Stimulated activated CD8-positive, alpha-beta memory T cell treated with anti-CD3 and anti-CD28 coated beads, Interleukin-15, amount 100 ng/mL, for 48 hours (primary cell): ENCODE measurements around the gene CYYR1.
"Not testable (repeated sequence)": the region's sequence is repeated elsewhere in the genome, so short reads cannot be mapped to it uniquely, and the experiment has no call there.

Experiments used
- DNase-seq, 2 donors: peaks; one replicate each; pipeline ENCODE4 v3.0.0-alpha.2; 2020; ENCODE audit warnings: low read depth in 2 of 2

The CYYR1 gene

DNA sequence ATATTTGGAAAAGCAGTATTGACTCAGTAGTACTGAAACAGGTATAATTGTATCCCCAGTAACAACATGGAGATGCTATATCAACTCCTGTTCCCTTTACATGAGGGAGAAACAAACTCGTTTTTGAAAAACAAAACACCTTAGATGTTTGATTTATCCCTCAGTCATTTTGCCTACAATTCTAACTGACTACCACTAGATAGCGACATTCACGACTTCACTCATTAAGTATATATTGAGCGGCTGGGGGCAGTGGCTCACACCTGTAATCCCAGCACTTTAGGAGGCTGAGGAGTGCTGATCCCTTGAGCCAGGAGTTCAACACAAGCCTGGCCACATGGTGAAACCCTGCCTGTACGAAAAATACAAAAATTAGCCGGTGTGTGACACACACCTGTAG lies 83.3 kb downstream of the CYYR1 start:
- no peak for DNase-seq

DNA sequence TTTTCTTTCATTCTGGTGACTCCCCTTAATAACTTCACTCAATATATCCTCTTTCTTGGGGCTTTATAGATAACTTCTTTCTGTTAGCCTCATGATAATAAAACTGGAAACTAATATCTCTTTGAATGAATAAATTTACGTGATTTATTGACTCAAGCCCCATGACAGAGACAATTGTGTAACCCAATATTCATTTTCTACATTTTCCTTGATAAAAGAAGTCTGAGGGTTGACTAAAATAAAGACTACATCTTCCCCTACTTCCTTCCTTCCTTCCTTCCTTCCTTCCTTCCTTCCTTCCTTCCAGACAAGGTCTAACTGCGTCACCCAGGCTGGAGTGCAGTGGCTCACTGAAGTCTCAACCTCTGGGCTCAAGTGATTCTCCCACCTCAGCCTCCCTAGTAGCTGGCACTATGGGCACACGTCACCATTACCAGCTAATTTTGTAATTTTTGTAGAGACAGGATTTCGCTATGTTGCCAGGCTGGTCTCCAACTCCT lies 85.1 kb downstream of the CYYR1 start:
- no peak for DNase-seq

DNA sequence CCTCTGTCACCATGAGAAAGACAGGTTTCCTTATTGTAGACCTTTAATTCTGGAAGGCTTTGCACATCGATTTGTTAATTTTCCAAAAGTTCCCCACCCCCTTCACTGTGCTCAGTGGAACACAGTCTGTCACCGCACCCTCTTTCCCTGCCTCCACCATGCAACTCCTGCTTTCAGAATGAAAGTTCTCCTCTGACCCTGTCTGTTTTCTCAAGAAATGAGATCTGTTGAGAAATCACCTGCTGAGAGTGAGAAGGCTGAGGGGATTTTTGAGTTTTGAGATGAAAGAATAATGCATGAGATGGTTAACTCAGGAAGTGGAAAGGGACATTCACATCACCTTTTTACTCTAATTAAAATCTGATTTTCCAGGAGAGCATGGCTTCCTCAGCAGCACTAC lies 99.6 kb downstream of the CYYR1 start:
- DNase-seq, result no peak

DNA sequence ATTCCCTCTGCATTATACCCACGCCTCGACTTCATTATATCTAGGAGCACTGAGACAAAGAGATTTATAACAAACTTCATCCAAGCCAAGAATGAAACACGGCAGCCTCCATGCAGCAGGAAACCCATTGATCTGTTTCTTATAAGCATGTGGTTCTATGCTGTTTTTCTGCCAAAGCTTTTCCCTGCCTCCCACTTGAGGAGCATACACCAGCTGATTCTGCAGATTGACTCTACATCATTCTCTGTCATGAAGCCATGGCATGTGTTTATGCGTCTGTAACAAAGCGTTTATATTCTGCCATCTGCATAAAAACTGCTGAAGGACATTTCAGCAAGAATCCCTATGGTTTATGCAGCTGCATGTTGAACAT lies 102.0 kb downstream of the CYYR1 start:
- no peak for DNase-seq

DNA sequence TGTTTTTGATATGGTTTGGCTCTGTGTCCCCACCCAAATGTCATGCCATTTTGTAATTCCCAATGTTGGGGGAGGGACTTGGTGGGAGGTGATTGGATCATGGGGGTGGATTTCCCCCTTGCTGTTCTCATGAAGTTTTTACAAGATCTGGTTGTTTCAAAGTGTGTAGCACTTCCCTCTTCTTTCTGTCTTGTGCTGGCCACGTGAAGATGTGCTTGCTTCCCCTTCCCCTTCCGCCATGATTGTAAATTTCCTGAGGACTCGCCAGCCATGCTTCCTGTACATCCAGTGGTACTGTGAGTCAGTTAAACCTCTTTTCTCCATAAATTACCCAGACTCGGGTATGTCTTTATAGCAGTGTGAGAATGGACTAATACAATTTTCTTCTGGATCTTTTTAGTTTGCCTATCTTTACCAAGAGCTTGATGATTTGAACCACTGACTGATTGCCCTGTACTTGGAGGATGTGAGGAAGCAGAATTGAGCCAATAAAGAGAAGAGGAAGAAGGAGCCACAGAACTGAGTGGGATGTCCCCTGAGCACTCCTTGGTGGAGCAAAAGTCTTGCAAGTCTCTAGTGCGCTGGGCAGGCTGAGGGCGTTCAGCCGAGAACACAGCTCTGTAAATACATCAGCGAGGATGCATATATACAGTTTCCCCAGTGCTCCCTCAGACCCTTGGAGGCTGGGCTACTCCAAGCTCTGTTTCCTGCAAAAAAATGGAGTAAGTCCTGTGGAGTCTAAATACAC lies 102.6 kb downstream of the CYYR1 start:
- DNase-seq, result no peak

DNA sequence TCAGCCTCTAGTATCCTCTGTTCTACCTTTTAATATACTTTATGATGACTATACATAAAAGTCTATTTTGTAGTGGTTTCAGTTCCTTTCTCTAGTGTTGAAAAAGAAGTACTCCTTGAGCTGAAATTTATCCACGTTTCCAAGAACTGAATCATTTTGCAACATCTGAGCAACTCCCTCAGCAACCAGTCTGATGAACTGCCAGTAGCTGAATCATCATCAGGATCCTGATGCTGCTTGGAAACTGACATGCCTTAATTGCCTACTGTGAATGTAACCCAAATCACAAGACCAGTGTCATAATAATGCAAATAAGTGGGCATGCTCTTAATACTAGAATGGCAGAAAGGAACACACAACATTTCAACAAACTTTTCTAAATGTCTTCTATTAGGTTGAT lies 103.3 kb downstream of the CYYR1 start:
- no peak for DNase-seq

DNA sequence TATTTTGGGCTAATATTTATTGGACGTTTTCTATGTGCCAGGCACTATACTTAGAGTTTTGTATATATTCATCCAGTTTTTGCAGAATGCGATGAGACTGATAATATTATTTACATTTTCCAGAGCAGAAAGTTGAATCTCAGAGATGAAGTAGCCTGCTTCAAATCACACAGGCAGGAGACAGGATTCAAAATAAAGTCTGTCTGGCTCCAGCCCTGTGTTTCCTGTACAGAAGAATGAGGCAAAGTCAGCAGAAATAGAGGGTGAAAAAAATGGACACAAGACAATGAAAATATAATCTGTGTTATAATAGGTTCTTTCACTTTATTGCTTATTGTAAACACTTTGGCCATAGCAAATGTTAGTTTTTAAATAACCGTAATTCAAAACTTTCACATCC lies 107.2 kb downstream of the CYYR1 start:
- no peak for DNase-seq

DNA sequence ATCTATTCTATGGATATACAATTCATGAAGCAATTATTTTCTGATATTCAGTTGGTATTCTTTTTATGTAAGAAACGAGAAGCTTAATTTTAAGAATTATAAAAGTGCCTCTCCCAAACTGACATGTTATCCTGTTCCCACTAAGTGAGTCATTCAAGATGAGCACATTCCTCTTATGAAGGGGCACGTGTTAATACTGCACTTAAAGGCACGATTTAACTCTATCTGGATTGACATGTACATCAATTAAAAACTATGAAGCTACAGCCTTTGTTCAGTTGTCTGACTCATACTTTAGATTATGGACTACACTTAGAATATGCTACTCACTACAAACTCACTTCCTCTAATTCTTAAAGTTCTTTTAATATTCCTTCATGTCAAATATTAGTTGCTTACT lies 111.6 kb downstream of the CYYR1 start:
- no peak for DNase-seq

DNA sequence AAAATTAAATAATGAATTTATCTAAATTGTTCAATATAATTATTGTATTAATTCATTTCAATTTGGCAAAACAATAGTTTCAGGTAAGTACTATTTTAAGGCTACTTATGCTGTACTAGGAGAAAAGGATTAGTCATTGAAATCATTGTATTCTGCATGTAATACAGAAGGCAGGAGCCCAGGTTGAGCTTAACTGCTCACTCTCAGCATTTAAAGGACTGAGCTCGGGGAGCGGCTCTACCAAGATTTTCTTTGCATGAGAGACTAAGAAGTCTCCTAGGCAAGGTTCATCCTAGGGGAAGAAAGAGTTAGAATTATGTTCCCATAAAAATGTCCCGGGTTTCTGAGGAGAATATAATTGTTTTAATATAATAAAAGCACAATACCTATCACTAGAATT lies 112.5 kb downstream of the CYYR1 start:
- no peak for DNase-seq

DNA sequence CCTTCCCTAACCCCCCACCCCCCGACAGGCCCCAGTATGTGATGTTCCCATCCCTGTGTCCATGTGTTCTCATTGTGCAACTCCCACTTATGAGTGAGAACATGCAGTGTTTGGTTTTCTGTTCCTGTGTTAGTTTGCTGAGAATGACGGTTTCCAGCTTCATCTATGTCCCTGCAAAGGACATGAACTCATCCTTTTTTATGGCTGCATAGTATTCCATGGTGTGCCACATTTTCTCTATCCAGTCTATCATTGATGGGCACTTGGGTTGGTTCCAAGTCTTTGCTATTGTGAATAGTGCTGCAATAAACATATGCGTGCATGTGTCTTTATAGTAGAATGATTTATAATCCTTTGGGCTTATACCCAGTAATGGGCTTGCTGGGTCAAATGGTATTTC lies 114.2 kb downstream of the CYYR1 start:
- not testable (repeated sequence) for DNase-seq

DNA sequence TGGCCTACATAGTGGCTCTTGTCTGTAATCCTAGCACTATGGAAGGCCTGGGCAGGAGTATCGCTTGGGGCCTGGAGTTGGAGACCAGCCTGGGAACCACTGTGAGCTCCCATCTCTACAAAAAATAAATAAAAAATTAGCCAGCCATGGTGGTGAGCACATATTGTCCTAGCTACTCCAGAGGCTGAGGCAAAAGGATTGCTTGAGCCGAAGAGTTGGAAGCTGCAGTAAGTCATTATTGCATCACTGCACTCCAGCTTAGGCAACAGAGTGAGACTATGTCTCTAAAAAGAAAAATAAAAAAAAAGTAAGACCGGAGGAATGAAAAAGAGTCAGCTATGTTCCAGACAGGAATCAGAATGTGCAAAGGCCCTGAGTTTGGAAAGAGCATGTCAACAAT lies 115.3 kb downstream of the CYYR1 start:
- no peak for DNase-seq

DNA sequence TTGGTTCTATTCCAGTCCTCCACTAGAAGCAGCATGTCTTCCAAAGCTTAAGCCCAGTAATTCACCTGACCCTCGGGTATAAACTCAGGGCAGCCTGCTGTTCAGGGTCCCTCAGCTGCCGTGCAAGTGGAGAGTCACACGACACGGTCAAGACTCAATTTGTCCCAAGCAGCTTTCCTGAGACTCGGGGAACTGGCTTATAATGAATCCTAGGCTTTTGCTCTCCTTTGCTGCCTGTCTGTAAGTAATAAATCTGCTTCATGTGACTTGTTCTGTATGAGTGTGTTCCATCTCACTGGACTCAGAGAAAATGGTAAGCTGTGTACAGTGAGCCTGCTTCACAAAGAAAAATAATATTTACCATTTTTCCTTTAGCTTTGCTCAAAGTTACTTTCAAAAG lies 119.8 kb downstream of the CYYR1 start:
- no peak for DNase-seq

DNA sequence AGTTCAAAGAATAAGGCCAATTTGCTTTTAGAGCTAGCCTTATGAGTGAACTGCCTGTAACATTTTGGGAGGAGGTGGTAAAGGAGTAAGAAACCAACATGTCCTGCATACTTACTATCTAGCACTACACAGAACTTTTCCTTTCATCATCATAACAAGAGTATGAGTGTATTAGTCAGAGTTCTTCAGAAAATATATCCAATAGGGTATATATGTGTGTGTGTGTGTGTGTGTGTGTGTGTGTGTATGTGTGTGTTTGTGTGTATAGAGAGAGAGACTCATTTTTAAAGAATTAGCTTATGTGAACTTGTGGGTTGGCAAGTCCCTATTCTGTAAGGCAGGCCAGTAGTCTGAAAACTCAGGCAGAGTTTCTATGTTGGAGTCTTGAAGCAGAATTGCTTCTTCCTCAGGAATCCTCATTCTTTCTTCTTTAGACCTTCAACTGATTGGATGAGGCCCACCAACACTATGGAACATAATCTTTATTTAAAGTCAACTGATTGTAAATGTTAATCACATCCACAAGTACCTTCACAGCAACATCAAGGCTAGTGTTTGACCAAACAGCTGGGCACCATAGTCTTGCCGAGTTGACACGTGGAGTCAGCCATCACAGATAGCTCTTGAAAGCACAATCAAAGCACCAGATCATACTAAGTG lies 121.9 kb downstream of the CYYR1 start:
- DNase-seq, result no peak

DNA sequence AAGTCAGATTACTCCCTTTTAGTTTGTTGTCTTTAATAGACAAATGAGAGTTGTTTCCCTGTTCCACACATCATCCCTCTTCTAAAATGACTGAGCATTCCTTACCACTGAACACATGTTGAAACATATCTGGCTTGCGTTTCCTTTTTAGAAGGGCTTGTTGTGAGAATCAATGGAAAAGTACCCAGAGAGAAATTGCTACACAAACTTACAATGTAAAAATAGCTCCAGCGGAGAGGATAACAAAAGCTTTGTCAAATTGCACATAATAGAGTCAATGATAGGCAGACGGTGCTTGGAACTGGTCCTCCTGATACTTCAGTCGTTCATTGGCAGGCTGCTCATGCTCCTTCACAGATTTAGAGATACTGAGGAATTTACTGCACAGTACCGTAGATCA lies 123.9 kb downstream of the CYYR1 start:
- no peak for DNase-seq

DNA sequence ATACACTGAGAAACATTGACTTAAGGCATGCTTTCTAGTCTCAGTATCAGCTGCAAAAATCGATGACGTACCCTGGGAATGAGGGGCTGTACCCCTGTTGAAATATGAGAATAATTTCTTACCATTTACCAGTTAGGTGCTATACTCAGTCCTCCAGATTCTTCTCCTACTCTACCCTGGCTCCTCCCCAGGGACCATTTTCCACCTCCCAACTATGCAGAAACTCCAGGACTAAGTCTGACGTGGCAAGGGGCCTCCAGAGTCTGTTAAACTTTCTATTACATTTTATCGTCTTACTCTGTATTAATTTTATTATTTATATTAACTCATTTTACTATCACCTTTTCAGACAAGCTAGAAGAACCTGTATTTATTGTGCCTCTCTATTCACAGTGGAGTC lies 124.3 kb downstream of the CYYR1 start:
- no peak for DNase-seq

DNA sequence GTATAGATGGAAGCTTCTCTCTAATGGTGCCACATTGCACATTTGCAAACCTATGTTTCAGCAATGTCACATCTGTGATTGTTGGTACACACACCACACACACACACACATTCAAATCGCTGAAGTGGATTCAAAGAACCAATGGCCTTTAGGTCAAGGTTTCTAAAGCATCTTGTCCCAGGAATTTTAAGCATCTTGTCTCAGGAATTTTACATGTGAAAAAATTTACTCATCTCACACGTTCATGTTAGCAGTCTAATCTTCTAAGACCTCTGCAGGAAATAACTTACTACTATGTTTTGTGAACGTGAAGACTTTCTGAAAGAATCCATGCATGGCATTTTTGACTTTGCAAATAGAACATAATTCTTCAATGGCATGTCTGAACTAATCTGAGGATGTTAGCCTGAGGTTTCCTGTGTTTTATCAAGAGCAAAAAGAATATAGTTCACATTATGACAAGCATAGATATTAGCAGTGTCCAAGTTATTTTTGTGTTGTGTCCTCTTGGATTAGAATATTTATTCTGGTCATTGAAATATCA lies 125.1 kb downstream of the CYYR1 start:
- no peak for DNase-seq

DNA sequence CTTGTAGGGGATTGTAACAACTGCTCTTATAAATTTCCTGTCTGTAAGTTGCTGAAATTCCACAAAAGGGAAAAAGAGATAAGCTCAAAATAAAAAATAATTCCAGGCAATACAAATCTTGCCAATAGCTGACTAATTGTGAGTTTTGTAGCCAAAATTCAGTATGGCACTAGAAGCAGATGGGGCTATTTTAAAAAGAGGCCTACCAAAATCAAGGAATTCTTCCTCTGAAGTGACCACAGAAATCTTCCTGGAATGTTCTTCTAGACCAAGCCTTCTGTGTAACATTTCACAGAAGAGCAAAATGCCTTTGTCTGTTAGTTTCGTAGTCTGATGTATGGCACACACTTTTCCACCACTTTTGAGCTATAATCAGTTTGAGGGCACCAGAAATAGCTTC lies 127.6 kb downstream of the CYYR1 start:
- no peak for DNase-seq

DNA sequence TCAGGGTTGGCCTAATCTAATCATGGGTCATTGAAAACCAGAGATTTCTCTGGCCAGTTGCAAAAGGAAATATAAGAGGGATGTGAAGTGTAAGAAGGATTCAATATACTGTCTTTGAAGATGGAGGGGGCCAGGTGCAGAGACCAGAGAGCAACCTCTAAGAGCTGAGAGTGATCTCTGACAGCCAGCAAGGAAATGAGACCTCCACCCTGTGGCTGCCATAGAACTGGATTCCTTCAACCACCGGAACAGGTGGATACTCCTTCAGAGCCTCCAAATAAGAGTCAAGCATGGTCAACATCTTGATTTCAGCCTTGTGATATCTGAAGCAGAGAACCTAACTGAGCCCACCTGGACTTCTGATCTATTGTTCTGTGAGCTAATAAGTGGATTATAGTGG lies 128.4 kb downstream of the CYYR1 start:
- no peak for DNase-seq

DNA sequence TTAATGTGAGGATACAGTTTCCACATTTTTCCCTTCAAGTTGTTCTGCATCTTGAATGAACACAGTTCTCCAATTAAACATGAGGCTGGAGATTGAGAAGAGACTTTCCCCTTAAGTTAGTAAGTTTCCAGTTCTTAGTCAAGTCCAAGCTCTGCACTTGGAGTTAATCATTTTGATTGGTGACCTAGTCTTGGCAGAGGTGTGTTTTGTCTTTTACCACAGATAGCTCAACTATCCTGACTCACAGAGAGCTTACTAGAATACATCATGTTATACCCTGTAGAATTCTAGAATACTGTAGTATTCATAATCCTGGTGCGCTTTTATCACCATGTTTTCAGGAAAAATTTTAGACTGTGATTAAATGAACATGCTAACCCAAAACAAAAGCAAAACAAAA lies 129.2 kb downstream of the CYYR1 start:
- DNase-seq, result no peak

DNA sequence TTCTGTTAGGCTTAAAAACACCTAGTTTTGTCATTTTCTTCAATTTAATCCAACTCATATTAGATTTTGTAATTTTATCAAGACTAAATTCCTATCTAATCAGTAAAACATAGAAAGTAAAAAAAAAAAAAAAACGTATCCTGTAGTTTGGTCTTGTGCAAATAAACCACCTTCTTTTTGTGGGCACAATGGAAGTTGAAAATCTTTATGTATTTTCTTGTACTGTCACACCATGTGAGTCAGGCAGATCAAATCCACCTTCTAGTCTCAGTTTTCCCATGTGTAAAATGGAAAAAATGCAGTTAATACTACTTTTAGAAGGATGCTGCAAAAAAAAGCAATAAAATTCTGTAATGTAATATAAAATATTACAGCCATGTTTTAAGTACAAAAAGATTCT lies 129.8 kb downstream of the CYYR1 start:
- DNase-seq, result no peak

DNA sequence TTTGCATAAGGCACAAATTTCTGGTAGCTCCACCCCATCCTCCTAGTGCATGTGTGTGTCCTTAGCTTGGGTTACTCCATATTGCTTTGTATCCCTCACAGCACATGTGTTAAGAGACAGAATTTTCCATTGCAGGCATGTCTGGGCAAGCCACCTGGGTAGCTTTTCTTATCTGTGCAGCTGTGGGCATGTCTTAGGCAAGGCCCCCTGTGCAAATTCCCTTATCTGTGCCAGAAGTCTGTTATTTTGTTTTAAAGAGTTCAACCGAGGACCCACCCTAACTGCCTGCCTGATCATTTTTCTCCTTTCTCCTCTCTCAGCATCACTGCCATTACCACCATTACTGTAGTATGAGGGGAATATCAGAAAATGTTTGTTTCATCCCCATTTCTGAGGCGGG lies 131.9 kb downstream of the CYYR1 start:
- DNase-seq, result no peak

DNA sequence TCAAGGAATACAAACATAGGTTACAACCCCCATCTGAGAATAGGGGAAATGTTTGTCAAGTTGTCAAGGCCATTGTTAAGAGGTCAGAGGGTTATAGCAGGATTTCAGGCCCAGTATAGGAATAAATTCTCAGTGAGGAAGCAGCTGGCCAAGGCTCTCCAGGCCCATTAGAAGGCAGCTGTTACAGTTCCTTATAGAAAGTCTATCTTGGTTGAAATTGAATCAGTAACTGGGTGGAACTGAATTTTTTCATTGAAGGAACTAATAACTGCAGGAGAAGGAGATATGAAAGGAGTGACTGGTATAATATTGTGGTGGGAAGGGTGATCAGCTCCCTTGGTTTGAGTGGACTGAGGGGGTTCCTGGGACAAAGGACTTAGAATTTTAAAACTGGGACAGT lies 134.1 kb downstream of the CYYR1 start:
- DNase-seq, result no peak

DNA sequence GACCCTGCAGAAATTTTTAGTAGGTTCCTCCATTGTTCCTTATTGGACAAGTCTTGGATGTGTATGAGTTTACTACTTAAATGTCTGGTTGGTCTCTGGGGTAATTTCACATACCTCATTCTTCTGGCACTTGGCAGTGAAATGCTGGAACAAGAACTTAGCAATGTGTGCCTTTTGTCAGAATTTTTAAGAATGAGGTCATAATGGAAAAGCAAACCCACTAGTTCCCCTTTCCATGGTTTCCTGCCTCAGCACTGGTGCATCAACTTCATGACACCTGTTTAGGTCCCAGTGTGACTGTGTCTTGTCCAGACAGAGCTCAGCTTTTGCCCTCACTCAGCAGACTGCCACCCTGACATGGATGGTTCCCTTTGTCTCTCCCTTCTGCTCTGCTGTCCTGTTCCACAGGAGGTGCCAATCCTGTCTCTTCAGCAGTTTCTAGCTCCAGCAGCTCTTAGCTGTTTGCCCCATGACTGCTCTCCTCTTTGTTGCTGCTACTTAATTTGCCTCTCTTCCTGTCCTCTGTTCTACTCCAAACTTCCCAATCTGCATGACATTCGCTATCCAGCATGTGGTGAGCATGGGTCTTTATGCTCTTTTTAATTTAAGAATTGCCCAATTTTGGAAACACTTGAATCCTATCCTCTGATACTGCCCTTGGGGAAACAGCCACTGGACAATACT lies 135.6 kb downstream of the CYYR1 start:
- no peak for DNase-seq
